Measurements from ENCODE around the gene NBPF1.
"Not testable (repeated sequence)": the region's sequence is repeated elsewhere in the genome, so short reads cannot be mapped to it uniquely, and the experiment has no call there.

GRCh38 chr1:16534829-16535456, 78.4 kb downstream of the NBPF1 start:
- TF ChIP-seq, protein P1, sequence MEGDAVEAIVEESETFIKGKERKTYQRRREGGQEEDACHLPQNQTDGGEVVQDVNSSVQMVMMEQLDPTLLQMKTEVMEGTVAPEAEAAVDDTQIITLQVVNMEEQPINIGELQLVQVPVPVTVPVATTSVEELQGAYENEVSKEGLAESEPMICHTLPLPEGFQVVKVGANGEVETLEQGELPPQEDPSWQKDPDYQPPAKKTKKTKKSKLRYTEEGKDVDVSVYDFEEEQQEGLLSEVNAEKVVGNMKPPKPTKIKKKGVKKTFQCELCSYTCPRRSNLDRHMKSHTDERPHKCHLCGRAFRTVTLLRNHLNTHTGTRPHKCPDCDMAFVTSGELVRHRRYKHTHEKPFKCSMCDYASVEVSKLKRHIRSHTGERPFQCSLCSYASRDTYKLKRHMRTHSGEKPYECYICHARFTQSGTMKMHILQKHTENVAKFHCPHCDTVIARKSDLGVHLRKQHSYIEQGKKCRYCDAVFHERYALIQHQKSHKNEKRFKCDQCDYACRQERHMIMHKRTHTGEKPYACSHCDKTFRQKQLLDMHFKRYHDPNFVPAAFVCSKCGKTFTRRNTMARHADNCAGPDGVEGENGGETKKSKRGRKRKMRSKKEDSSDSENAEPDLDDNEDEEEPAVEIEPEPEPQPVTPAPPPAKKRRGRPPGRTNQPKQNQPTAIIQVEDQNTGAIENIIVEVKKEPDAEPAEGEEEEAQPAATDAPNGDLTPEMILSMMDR (IDR thresholded peaks at IDR 0.05) = not testable (repeated sequence)
- TF ChIP-seq POLR2A (IDR thresholded peaks at IDR 0.05) = not testable (repeated sequence)
